ENCODE measurements around the gene CHST15.

GRCh38 chr10:124037286-124037685, 56.1 kb downstream of the CHST15 start:
- TF ChIP-seq POLR2A (IDR thresholded peaks at IDR 0.05), result no peak
- TF ChIP-seq, protein P1, sequence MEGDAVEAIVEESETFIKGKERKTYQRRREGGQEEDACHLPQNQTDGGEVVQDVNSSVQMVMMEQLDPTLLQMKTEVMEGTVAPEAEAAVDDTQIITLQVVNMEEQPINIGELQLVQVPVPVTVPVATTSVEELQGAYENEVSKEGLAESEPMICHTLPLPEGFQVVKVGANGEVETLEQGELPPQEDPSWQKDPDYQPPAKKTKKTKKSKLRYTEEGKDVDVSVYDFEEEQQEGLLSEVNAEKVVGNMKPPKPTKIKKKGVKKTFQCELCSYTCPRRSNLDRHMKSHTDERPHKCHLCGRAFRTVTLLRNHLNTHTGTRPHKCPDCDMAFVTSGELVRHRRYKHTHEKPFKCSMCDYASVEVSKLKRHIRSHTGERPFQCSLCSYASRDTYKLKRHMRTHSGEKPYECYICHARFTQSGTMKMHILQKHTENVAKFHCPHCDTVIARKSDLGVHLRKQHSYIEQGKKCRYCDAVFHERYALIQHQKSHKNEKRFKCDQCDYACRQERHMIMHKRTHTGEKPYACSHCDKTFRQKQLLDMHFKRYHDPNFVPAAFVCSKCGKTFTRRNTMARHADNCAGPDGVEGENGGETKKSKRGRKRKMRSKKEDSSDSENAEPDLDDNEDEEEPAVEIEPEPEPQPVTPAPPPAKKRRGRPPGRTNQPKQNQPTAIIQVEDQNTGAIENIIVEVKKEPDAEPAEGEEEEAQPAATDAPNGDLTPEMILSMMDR (IDR thresholded peaks at IDR 0.05), result no peak

Measured in adrenal gland (tissue), 5 donors.